HG02642 (cell line): Measurements from ENCODE around the gene IFNLR1.

Source experiments
- ATAC-seq: cut with Tn5 transposase; IDR thresholded peaks from one replicate; pipeline ENCODE4 v1.9.1; 2021; ENCODE audit warnings: mild to moderate bottlenecking; ENCODE audit not compliant: unreplicated experiment, poor library complexity

IFNLR1 gene

GRCh38 chr1:24127134-24127800, 59.8 kb downstream of the IFNLR1 start:
- ATAC-seq, result no peak

- no peak for ATAC-seq
These were observed 60.4 kb downstream of the IFNLR1 start for GRCh38 chr1:24126672-24127023.

- no peak for ATAC-seq
These were observed 60.9 kb downstream of the IFNLR1 start for GRCh38 chr1:24126018-24126671.

GRCh38 chr1:24125456-24125855, 61.6 kb downstream of the IFNLR1 start:
- no peak for ATAC-seq

GRCh38 chr1:24124980-24125379, 62.1 kb downstream of the IFNLR1 start:
- ATAC-seq, result no peak

- ATAC-seq, result no peak
These were observed 63.5 kb downstream of the IFNLR1 start for GRCh38 chr1:24123611-24124010.

GRCh38 chr1:24122776-24123175, 64.3 kb downstream of the IFNLR1 start:
- ATAC-seq, result no peak

GRCh38 chr1:24121406-24121805, 65.7 kb downstream of the IFNLR1 start:
- no peak for ATAC-seq

- ATAC-seq, result no peak
These were observed 66.1 kb downstream of the IFNLR1 start for GRCh38 chr1:24120965-24121364.

- no peak for ATAC-seq
These were observed 67.0 kb downstream of the IFNLR1 start for GRCh38 chr1:24119859-24120756.

- ATAC-seq, result no peak
These were observed 67.6 kb downstream of the IFNLR1 start for GRCh38 chr1:24119489-24119858.

GRCh38 chr1:24118410-24119242, 68.5 kb downstream of the IFNLR1 start:
- no peak for ATAC-seq

- ATAC-seq, result no peak
These were observed 69.2 kb downstream of the IFNLR1 start for GRCh38 chr1:24117722-24118409.

- no peak for ATAC-seq
These were observed 70.0 kb downstream of the IFNLR1 start for GRCh38 chr1:24117132-24117531.

- ATAC-seq, result no peak
These were observed 72.3 kb downstream of the IFNLR1 start for GRCh38 chr1:24114753-24115152.

GRCh38 chr1:24113641-24114033, 73.5 kb downstream of the IFNLR1 start:
- ATAC-seq, result no peak

- no peak for ATAC-seq
These were observed 74.9 kb downstream of the IFNLR1 start, which contains the start of gene MYOM3 for GRCh38 chr1:24111996-24112779. MYOM3 (minus strand) TSS chr1:24112135; CDS start chr1:24108636, 3,499 bp downstream.

GRCh38 chr1:24111262-24111995, 75.7 kb downstream of the IFNLR1 start:
- ATAC-seq, result no peak
